CD4-positive, CD25-positive, alpha-beta regulatory T cell (primary cell): ENCODE results near the gene BICC1. TPM values are rescaled to one million over a fixed set of nuclear protein-coding genes. Genes with fewer than 3 reads are reported as not detected.
"Not testable (repeated sequence)": the region's sequence is repeated elsewhere in the genome, so short reads cannot be mapped to it uniquely, and the experiment has no call there.

ENCODE experiments used
- ATAC-seq, 2 donors: fragments of 150-1000 bp; cut with Tn5 transposase; one replicate each; pipeline ENCODE4 v1.10.0; 2021; ENCODE audit warnings: low read depth in 2 of 2, moderate number of reproducible peaks in 2 of 2, moderate library complexity in 1 of 2
- DNase-seq, 3 donors: peaks; one replicate each; pipeline versions ENCODE4 v3.0.0 to v3.0.0-alpha.2; 2012 to 2022; ENCODE audit warnings: mixed read lengths in 1 of 3
- H3K27ac ChIP-seq: one replicate; pipeline ENCODE4 v1.7.0; 2013; ENCODE audit warnings: mild to moderate bottlenecking, low read length; ENCODE audit not compliant: insufficient read depth, poor library complexity, severe bottlenecking
- H3K27me3 ChIP-seq: one replicate; pipeline ENCODE4 v1.7.0; 2013; ENCODE audit warnings: low read length; ENCODE audit not compliant: control insufficient read depth, insufficient read depth
- H3K36me3 ChIP-seq: one replicate; pipeline ENCODE4 v1.7.0; 2013; ENCODE audit warnings: mild to moderate bottlenecking, low read length, moderate library complexity; ENCODE audit not compliant: control insufficient read depth, insufficient read depth
- H3K4me1 ChIP-seq: 2 replicates; pipeline ENCODE4 v1.7.0; 2013; ENCODE audit warnings: mild to moderate bottlenecking, low read length; ENCODE audit not compliant: insufficient read depth, control insufficient read depth, poor library complexity, severe bottlenecking
- H3K4me3 ChIP-seq: one replicate; pipeline ENCODE4 v1.7.0; 2013; ENCODE audit warnings: low read depth, mild to moderate bottlenecking, low read length, moderate library complexity
- H3K9me3 ChIP-seq, 2 experiments: 1 replicate in 1 of 2; 2 replicates in 1 of 2; pipeline ENCODE4 v1.7.0; 2013; ENCODE audit warnings: low read length in 2 of 2, mild to moderate bottlenecking in 1 of 2, moderate library complexity in 1 of 2; ENCODE audit not compliant: control insufficient read depth in 2 of 2
- H3K27ac Mint-ChIP-seq, 3 donors: one replicate each; pipeline ENCODE4 v1.8.0; 2020 to 2022; ENCODE audit warnings: mild to moderate bottlenecking in 3 of 3, mixed read lengths in 3 of 3, moderate library complexity in 2 of 3
- H3K27me3 Mint-ChIP-seq: one replicate; pipeline ENCODE4 v1.8.0; 2022; ENCODE audit warnings: mild to moderate bottlenecking, mixed read lengths
- H3K36me3 Mint-ChIP-seq: one replicate; pipeline ENCODE4 v1.8.0; 2020; ENCODE audit warnings: mixed read lengths
- H3K4me1 Mint-ChIP-seq, 4 donors: one replicate each; pipeline ENCODE4 v1.8.0; 2020 to 2022; ENCODE audit warnings: mixed read lengths in 4 of 4, mild to moderate bottlenecking in 1 of 4
- H3K4me3 Mint-ChIP-seq, 4 donors: one replicate each; pipeline ENCODE4 v1.8.0; 2020 to 2022; ENCODE audit warnings: mild to moderate bottlenecking in 4 of 4, mixed read lengths in 4 of 4, moderate library complexity in 3 of 4
- H3K9me3 Mint-ChIP-seq, 7 donors: one replicate each; pipeline ENCODE4 v1.8.0; 2020 to 2022; ENCODE audit warnings: mixed read lengths in 7 of 7, mild to moderate bottlenecking in 3 of 7, moderate library complexity in 2 of 7
- polyA plus RNA-seq, 4 donors: library from polyadenylated mRNA; unstranded; fragments of 300-500 nt; fragmentation: Illumina TruSeq; gene quantifications; one replicate each; pipeline ENCODE4 v1.2.3, GENCODE V29; 2021
- total RNA-seq: library from RNA; stranded (reverse); gene quantifications from one replicate; pipeline ENCODE4 v1.2.3, GENCODE V29; 2022

Gene BICC1
- total and polyA plus RNA-seq, 5 donors from 2014 or later = 0.20 TPM; not detected in 4

DNA sequence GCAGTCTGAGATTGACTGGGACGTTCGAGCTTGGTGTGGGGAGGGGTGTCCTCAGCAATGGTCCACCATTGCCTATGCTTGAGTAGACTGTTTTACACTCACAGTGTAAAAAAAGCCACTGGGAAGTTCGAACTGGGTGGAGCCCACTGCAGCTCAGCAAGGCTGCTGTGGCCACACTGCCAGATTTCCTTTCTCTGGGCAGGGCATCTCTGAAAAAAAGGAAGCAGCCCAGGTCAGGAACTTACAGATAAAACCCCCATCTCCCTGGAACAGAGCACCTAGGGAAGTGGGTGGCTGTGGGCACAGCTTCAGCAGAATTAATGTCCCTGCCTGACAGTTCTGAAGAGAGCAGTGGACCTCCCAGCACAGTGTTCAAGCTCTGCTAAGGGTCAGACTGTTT is 80.3 kb downstream of the BICC1 start:
- H3K9me3 Mint-ChIP-seq = peaks cover 0 to 12% (median 3%) of the 10 kb centered on the region in 7 donors

DNA sequence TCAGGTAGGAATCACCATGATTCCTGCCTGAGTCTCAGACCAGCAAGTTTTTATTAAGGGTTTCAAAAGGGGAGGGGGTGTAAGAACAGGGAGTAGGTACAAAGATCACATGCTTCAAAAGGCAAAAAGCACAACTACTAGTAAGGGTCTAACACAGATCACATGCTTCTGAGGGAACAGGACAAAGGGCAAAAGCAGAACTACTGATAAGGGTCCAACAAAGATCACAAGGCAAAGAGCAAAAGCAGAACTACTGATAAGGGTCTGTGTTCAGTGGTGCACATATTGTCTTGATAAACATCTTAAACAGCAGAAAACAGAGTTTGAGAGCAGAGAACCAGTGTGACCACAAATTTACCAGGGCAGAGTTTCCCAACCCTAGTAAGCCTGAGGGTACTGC is 84.5 kb downstream of the BICC1 start:
- H3K4me3 ChIP-seq, H3K27me3 Mint-ChIP-seq, H3K27ac ChIP-seq, DNase-seq, H3K4me1 Mint-ChIP-seq, H3K4me3 Mint-ChIP-seq, H3K9me3 ChIP-seq, H3K36me3 Mint-ChIP-seq, H3K27me3 ChIP-seq, ATAC-seq, H3K27ac Mint-ChIP-seq, H3K36me3 ChIP-seq, H3K4me1 ChIP-seq: not testable (repeated sequence)
- peaks cover 0 to 20% (median 3%) of the 10 kb centered on the region in 7 donors for H3K9me3 Mint-ChIP-seq

More for the DNA sequence above, 80.3 kb downstream of the BICC1 start:
- ATAC-seq (no peak), DNase-seq (no peak)
- Histone ChIP-seq H3K9me3 (no peaks in the 10 kb centered on the region), H3K36me3 (no peaks in the 10 kb centered on the region), H3K27me3 (no peaks in the 10 kb centered on the region), H3K27ac (no peak overlapping the region), H3K4me1 (no peaks in the 10 kb centered on the region), H3K4me3 (no peak overlapping the region)
- H3K27ac Mint-ChIP-seq = no peak overlapping the region
- H3K27me3 Mint-ChIP-seq = no peaks in the 10 kb centered on the region
- H3K4me3 Mint-ChIP-seq = no peak overlapping the region
- H3K4me1 Mint-ChIP-seq = no peaks in the 10 kb centered on the region
- no peaks in the 10 kb centered on the region for H3K36me3 Mint-ChIP-seq

DNA sequence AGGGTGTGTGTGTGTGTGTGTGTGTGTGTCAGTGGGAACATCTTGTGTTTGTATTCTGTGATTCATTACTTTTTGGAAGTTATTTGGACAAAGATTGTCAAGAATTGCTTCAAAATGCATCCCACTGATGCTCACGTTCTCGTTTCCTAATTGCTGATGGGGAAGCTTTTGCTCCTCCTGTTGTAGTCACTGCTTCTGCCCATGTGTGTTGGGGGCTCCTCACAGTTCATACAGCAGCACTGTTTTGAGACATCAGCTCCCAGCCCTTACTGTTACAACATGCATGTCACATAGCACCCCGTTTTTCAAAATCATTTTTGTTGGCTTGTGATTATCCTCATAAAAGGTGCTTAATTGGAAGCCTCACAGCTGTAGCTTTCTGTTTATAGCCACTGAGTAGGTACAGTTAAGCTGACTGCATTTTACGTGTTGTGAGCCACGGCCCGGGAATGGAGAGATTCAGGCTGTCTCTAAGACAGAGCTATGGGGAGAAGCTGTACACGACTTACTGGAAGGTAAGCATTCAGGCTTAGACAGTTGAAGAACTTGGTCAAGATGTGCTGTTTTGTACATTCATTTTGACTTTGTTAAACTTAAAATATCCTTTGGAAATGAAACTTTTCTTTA is 87.4 kb downstream of the BICC1 start:
- Histone ChIP-seq H3K27ac (no peak overlapping the region), H3K27me3 (no peaks in the 10 kb centered on the region), H3K36me3 (no peaks in the 10 kb centered on the region), H3K4me1 (no peaks in the 10 kb centered on the region), H3K9me3 (no peaks in the 10 kb centered on the region), H3K4me3 (no peak overlapping the region)
- Mint-ChIP-seq H3K27me3 (no peaks in the 10 kb centered on the region), H3K4me3 (no peak overlapping the region), H3K36me3 (no peaks in the 10 kb centered on the region), H3K4me1 (no peaks in the 10 kb centered on the region), H3K9me3 (peaks cover 0 to 20% (median 3%) of the 10 kb centered on the region in 7 donors), H3K27ac (no peak overlapping the region)
- DNase-seq (no peak), ATAC-seq (no peak)

DNA sequence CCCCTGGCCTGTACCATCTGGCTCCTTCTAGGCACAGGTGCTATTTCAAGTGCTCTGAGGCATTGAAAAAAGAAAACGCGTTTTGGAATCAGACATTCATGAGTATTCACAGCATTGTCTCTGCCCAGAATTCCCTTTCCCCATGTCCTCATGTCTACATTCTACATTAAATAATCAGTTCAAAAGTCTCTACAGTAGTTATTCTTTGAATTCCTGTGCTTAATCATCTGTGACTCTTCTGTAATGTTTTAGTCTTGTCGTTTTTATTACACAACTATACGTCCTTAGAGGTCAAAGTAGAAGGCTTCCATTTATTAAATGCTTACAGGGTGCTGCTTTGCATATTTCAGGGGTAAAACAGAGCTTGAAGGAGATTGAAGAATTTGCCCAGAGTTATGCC is 95.7 kb downstream of the BICC1 start:
- no peaks in the 10 kb centered on the region for H3K4me1 Mint-ChIP-seq
- peaks cover 0 to 6% (median 0%) of the 10 kb centered on the region in 7 donors for H3K9me3 Mint-ChIP-seq
- Histone ChIP-seq H3K27ac (no peak overlapping the region), H3K36me3 (no peaks in the 10 kb centered on the region), H3K4me1 (no peaks in the 10 kb centered on the region), H3K4me3 (no peak overlapping the region), H3K27me3 (no peaks in the 10 kb centered on the region), H3K9me3 (no peaks in the 10 kb centered on the region)
- no peak overlapping the region for H3K4me3 Mint-ChIP-seq
- no peaks in the 10 kb centered on the region for H3K36me3 Mint-ChIP-seq
- DNase-seq (no peak), ATAC-seq (no peak)
- no peaks in the 10 kb centered on the region for H3K27me3 Mint-ChIP-seq
- no peak overlapping the region for H3K27ac Mint-ChIP-seq

- no peaks in the 10 kb centered on the region for H3K4me1 ChIP-seq
- DNase-seq (no peak), ATAC-seq (no peak)
- no peak overlapping the region for H3K27ac Mint-ChIP-seq
- H3K9me3 ChIP-seq = no peaks in the 10 kb centered on the region
- H3K4me1 Mint-ChIP-seq = no peaks in the 10 kb centered on the region
- peaks cover 0 to 6% (median 0%) of the 10 kb centered on the region in 7 donors for H3K9me3 Mint-ChIP-seq
- H3K36me3 Mint-ChIP-seq = no peaks in the 10 kb centered on the region
- no peaks in the 10 kb centered on the region for H3K27me3 ChIP-seq
- no peak overlapping the region for H3K27ac ChIP-seq
- no peak overlapping the region for H3K4me3 Mint-ChIP-seq
- H3K27me3 Mint-ChIP-seq = no peaks in the 10 kb centered on the region
- no peak overlapping the region for H3K4me3 ChIP-seq
- H3K36me3 ChIP-seq = no peaks in the 10 kb centered on the region
Measured at GRCh38 chr10:58608826-58609531, 96.3 kb downstream of the BICC1 start.

DNA sequence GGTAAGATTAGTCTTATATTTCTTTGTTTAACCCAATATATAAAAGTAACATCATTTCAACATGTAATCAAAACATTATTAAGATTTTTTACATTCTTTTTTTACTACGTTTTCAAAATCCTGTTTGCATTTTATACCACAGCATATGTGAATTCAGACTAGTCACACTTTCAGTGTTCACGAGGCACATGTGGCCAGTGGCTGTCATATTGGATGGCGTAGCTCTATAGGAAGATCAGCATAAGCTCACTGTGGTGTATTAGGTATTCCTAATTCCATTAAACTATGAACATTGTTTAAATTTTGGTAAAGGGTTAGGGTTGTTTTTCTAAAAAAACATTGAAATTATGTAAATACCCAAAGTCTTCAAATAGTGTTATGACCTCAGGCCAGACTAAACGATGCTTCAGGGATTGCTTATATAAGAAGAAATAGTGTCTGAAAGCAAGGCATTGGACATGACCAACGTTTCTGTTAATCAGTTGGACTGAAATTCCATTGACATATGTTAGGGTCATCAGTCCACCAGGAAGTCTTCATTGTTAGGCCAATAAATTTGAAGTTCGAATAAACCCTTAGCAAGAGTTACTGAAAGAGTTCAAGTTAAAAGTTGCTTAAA is 97.0 kb downstream of the BICC1 start:
- Mint-ChIP-seq H3K27me3 (no peaks in the 10 kb centered on the region), H3K4me3 (no peak overlapping the region), H3K27ac (no peak overlapping the region), H3K9me3 (peaks cover 0 to 7% (median 0%) of the 10 kb centered on the region in 7 donors), H3K4me1 (no peaks in the 10 kb centered on the region), H3K36me3 (no peaks in the 10 kb centered on the region)
- DNase-seq (no peak), ATAC-seq (no peak)
- no peak overlapping the region for H3K4me3 ChIP-seq
- H3K27me3 ChIP-seq = no peaks in the 10 kb centered on the region
- H3K36me3 ChIP-seq = no peaks in the 10 kb centered on the region
- H3K27ac ChIP-seq = no peak overlapping the region
- H3K4me1 ChIP-seq = no peaks in the 10 kb centered on the region
- H3K9me3 ChIP-seq = no peaks in the 10 kb centered on the region

GRCh38 chr10:58615237-58615935 is 102.7 kb downstream of the BICC1 start:
- ATAC-seq = no peak
- Histone ChIP-seq H3K27ac (no peak overlapping the region), H3K9me3 (no peaks in the 10 kb centered on the region), H3K36me3 (no peaks in the 10 kb centered on the region), H3K4me1 (no peaks in the 10 kb centered on the region), H3K27me3 (no peaks in the 10 kb centered on the region), H3K4me3 (no peak overlapping the region)
- no peak overlapping the region for H3K4me3 Mint-ChIP-seq
- H3K4me1 Mint-ChIP-seq = no peaks in the 10 kb centered on the region
- H3K27ac Mint-ChIP-seq = peak overlapping the region in 1 of 3 donors; percentile 57
- no peak for DNase-seq
- no peaks in the 10 kb centered on the region for H3K36me3 Mint-ChIP-seq
- peaks cover 0 to 1% (median 0%) of the 10 kb centered on the region in 7 donors for H3K9me3 Mint-ChIP-seq
- H3K27me3 Mint-ChIP-seq = no peaks in the 10 kb centered on the region
